ENCODE data around the gene LGALS7. TPM values are rescaled to one million over a fixed set of nuclear protein-coding genes. Genes with fewer than 3 reads are reported as not detected.
A peak's percentile ranks its signal among the peaks of the same experiment; 100 is the strongest.

The LGALS7 gene
- total and polyA plus RNA-seq, 2 of the 13 experiments (the other 11 are each of a cell fraction or from before 2014, with no cell fraction given), result 0.73 TPM; not detected in 1

GRCh38 chr19:38763795-38764220 is 9.5 kb downstream of the LGALS7 start (continued):
- TF ChIP-seq, protein P1, sequence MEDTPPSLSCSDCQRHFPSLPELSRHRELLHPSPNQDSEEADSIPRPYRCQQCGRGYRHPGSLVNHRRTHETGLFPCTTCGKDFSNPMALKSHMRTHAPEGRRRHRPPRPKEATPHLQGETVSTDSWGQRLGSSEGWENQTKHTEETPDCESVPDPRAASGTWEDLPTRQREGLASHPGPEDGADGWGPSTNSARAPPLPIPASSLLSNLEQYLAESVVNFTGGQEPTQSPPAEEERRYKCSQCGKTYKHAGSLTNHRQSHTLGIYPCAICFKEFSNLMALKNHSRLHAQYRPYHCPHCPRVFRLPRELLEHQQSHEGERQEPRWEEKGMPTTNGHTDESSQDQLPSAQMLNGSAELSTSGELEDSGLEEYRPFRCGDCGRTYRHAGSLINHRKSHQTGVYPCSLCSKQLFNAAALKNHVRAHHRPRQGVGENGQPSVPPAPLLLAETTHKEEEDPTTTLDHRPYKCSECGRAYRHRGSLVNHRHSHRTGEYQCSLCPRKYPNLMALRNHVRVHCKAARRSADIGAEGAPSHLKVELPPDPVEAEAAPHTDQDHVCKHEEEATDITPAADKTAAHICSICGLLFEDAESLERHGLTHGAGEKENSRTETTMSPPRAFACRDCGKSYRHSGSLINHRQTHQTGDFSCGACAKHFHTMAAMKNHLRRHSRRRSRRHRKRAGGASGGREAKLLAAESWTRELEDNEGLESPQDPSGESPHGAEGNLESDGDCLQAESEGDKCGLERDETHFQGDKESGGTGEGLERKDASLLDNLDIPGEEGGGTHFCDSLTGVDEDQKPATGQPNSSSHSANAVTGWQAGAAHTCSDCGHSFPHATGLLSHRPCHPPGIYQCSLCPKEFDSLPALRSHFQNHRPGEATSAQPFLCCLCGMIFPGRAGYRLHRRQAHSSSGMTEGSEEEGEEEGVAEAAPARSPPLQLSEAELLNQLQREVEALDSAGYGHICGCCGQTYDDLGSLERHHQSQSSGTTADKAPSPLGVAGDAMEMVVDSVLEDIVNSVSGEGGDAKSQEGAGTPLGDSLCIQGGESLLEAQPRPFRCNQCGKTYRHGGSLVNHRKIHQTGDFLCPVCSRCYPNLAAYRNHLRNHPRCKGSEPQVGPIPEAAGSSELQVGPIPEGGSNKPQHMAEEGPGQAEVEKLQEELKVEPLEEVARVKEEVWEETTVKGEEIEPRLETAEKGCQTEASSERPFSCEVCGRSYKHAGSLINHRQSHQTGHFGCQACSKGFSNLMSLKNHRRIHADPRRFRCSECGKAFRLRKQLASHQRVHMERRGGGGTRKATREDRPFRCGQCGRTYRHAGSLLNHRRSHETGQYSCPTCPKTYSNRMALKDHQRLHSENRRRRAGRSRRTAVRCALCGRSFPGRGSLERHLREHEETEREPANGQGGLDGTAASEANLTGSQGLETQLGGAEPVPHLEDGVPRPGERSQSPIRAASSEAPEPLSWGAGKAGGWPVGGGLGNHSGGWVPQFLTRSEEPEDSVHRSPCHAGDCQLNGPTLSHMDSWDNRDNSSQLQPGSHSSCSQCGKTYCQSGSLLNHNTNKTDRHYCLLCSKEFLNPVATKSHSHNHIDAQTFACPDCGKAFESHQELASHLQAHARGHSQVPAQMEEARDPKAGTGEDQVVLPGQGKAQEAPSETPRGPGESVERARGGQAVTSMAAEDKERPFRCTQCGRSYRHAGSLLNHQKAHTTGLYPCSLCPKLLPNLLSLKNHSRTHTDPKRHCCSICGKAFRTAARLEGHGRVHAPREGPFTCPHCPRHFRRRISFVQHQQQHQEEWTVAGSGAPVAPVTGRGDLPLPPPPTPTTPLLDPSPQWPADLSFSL (CRISPR knock-in tag; IDR thresholded peaks at IDR 0.05), result no peak
- TF ChIP-seq ZNF343 (CRISPR knock-in tag; IDR thresholded peaks at IDR 0.05) (no peak), ZFX (CRISPR knock-in tag; IDR thresholded peaks at IDR 0.05; ENCODE audit: low read depth) (no peak), ETV6 (CRISPR knock-in tag; conservative IDR thresholded peaks at IDR 0.05) (no peak), ZSCAN29 (CRISPR knock-in tag; conservative IDR thresholded peaks at IDR 0.05) (no peak), ZNF124 (CRISPR knock-in tag; IDR thresholded peaks at IDR 0.05) (no peak), ZSCAN5A (CRISPR knock-in tag; IDR thresholded peaks at IDR 0.05; ENCODE audit: borderline replicate concordance) (no peak), ZNF441 (CRISPR knock-in tag; IDR thresholded peaks at IDR 0.05; ENCODE audit: borderline replicate concordance) (no peak), YEATS4 (CRISPR knock-in tag; IDR thresholded peaks at IDR 0.05; ENCODE audit: borderline replicate concordance) (peak; percentile 29; the same call in 1 of the 2 replicates), SIN3B (IDR thresholded peaks at IDR 0.05; ENCODE audit: low read length) (no peak), PLRG1 (conservative IDR thresholded peaks at IDR 0.05) (no peak)
- TF ChIP-seq, protein P2, sequence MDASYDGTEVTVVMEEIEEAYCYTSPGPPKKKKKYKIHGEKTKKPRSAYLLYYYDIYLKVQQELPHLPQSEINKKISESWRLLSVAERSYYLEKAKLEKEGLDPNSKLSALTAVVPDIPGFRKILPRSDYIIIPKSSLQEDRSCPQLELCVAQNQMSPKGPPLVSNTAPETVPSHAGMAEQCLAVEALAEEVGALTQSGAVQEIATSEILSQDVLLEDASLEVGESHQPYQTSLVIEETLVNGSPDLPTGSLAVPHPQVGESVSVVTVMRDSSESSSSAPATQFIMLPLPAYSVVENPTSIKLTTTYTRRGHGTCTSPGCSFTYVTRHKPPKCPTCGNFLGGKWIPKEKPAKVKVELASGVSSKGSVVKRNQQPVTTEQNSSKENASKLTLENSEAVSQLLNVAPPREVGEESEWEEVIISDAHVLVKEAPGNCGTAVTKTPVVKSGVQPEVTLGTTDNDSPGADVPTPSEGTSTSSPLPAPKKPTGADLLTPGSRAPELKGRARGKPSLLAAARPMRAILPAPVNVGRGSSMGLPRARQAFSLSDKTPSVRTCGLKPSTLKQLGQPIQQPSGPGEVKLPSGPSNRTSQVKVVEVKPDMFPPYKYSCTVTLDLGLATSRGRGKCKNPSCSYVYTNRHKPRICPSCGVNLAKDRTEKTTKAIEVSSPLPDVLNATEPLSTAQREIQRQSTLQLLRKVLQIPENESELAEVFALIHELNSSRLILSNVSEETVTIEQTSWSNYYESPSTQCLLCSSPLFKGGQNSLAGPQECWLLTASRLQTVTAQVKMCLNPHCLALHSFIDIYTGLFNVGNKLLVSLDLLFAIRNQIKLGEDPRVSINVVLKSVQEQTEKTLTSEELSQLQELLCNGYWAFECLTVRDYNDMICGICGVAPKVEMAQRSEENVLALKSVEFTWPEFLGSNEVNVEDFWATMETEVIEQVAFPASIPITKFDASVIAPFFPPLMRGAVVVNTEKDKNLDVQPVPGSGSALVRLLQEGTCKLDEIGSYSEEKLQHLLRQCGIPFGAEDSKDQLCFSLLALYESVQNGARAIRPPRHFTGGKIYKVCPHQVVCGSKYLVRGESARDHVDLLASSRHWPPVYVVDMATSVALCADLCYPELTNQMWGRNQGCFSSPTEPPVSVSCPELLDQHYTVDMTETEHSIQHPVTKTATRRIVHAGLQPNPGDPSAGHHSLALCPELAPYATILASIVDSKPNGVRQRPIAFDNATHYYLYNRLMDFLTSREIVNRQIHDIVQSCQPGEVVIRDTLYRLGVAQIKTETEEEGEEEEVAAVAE (CRISPR knock-in tag; IDR thresholded peaks at IDR 0.05; ENCODE audit: borderline replicate concordance), result no peak
- TF ChIP-seq, protein P3, sequence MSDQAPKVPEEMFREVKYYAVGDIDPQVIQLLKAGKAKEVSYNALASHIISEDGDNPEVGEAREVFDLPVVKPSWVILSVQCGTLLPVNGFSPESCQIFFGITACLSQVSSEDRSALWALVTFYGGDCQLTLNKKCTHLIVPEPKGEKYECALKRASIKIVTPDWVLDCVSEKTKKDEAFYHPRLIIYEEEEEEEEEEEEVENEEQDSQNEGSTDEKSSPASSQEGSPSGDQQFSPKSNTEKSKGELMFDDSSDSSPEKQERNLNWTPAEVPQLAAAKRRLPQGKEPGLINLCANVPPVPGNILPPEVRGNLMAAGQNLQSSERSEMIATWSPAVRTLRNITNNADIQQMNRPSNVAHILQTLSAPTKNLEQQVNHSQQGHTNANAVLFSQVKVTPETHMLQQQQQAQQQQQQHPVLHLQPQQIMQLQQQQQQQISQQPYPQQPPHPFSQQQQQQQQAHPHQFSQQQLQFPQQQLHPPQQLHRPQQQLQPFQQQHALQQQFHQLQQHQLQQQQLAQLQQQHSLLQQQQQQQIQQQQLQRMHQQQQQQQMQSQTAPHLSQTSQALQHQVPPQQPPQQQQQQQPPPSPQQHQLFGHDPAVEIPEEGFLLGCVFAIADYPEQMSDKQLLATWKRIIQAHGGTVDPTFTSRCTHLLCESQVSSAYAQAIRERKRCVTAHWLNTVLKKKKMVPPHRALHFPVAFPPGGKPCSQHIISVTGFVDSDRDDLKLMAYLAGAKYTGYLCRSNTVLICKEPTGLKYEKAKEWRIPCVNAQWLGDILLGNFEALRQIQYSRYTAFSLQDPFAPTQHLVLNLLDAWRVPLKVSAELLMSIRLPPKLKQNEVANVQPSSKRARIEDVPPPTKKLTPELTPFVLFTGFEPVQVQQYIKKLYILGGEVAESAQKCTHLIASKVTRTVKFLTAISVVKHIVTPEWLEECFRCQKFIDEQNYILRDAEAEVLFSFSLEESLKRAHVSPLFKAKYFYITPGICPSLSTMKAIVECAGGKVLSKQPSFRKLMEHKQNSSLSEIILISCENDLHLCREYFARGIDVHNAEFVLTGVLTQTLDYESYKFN (CRISPR knock-in tag; conservative IDR thresholded peaks at IDR 0.05), result peak; percentile 77
- TF ChIP-seq, protein P4, sequence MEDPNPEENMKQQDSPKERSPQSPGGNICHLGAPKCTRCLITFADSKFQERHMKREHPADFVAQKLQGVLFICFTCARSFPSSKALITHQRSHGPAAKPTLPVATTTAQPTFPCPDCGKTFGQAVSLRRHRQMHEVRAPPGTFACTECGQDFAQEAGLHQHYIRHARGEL (CRISPR knock-in tag; IDR thresholded peaks at IDR 0.05), result no peak

All from HepG2 (cell line).